ENCODE results near the gene MBTD1.
"Not testable (repeated sequence)": the region's sequence is repeated elsewhere in the genome, so short reads cannot be mapped to it uniquely, and the experiment has no call there.

Gene MBTD1

DNA sequence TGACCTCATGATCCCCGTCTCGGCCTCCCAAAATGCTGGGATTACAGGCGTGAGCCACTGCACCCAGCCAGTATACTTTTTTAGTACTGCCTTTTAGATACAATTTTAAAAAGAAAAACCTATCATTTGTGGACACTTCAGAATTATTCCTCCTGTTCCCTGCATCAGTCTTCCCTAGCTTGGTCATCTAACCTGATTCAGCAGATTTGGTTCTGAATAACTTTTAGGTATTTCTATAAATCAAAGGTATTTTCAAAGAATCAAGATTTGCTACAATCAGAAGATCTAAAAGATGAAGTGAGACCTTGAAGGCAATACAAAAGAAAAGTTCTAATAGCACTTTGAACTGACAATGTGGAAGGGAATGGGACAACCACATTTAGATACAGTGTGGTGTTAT lies 30.0 kb downstream of the MBTD1 start:
- Mint-ChIP-seq H3K4me3 (no peak overlapping the region), H3K27ac (no peak overlapping the region), H3K9me3 (ENCODE audit: low read depth) (no peaks in the 10 kb centered on the region), H3K36me3 (peaks cover 4% of the 10 kb centered on the region), H3K27me3 (no peaks in the 10 kb centered on the region), H3K4me1 (ENCODE audit: low read depth) (peaks cover 39% of the 10 kb centered on the region)

DNA sequence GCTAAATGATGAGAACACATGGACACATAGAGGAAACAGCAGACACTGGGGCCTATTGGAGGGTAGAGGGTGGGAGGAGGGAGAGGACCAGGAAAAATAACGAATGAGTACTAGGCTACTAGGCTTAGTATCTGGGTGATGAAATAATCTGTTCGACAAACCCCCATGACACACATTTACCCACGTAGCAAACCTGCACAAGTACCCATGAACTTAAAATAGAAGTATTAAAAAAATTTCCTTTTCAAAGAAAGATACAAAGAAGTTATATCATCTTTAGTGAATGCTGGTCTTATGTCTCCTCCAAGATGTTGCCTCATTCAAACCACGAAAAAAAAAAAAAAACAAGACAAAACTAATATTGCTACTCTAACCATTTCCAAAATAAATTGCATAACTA lies 31.7 kb downstream of the MBTD1 start:
- H3K4me3 Mint-ChIP-seq, result no peak overlapping the region
- peaks cover 41% of the 10 kb centered on the region for H3K4me1 Mint-ChIP-seq (ENCODE audit: low read depth)
- peaks cover 5% of the 10 kb centered on the region for H3K36me3 Mint-ChIP-seq
- H3K9me3 Mint-ChIP-seq (ENCODE audit: low read depth), result no peaks in the 10 kb centered on the region
- H3K27me3 Mint-ChIP-seq, result no peaks in the 10 kb centered on the region
- H3K27ac Mint-ChIP-seq, result no peak overlapping the region

DNA sequence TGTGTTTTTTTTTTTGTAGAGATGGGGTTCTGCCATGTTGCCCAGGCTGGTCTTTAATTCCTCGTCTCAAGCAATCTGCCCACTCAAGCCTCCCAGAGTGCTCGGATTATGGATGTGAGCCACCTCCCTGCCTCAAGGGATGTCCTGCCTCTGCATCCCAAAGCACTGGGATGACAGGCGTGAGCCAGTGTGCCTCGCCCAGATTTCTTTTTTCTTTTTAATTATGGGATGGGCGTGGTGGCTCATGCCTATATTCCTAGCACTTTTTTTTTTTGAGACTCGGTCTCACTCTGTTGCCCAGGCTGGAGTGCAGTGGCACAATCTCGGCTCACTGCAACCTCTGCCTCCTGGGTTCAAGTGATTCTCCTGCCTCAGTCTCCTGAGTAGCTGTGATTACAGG lies 34.3 kb downstream of the MBTD1 start:
- not testable (repeated sequence) for H3K4me3 Mint-ChIP-seq; H3K27me3 Mint-ChIP-seq; H3K27ac Mint-ChIP-seq; H3K9me3 Mint-ChIP-seq (ENCODE audit: low read depth); H3K36me3 Mint-ChIP-seq
- peaks cover 31% of the 10 kb centered on the region for H3K4me1 Mint-ChIP-seq (ENCODE audit: low read depth)

DNA sequence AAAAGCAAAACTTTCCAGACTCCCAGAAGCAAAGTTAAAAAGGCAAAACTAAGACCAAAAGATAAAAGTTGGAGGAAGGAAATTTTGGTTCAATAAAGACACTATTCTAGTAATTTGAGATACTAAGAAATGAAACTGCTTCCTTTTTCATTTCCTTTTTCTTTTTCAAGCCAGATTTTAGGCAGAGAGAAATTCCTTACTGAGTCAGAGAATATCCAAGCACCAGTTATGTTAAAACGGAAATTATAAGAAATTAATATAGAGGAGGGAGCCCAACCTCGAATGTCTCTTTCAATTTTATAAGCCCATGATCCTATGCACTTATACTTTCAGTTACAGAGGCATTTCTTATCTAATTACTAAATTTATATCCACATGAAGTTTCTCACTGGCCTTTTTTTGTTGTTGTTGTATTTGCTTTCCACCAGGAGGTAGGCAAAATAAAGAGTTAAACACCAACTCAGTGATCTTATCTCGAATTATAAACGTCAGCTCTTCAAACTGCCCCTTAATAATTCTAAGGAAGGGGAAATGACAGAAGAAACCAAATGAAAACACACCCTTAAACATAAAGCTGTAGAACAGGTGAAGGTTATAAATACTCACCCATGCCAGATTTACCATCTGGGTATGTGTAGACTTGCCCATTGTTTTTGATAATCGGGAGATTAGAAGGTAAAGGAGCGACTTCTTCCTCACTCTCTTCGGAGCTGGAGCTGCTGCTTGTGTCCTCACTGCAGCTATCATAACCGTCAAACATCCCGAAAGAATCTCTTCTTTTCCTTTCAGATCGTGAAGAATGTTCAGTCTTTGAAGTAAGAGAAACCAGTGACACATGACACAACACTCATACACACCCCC lies 35.2 kb downstream of the MBTD1 start:
- Mint-ChIP-seq H3K27me3 (no peaks in the 10 kb centered on the region), H3K4me3 (no peak overlapping the region), H3K36me3 (peaks cover 12% of the 10 kb centered on the region), H3K9me3 (ENCODE audit: low read depth) (no peaks in the 10 kb centered on the region), H3K27ac (peak overlapping the region; percentile 67), H3K4me1 (ENCODE audit: low read depth) (peaks cover 23% of the 10 kb centered on the region)

DNA sequence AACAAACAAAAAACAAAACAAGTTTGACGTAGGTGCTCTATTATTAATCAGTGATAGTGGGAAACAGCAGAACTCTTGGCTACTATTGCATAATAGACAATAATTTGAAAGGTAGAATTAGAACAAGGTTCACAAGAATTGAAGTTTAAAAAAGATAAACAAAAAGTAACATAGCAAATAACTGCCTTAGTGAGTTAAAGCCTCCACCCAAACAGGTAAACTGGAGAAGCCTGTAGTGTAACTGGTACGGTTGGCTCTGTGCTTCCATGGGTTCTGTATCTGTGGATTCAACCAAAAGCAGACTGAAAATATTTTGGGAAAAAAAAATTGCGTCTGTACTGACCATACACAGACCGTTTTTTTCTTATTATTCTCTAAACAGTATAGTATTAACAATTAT lies 38.5 kb downstream of the MBTD1 start:
- Mint-ChIP-seq H3K36me3 (peaks cover 14% of the 10 kb centered on the region), H3K4me1 (ENCODE audit: low read depth) (peaks cover 14% of the 10 kb centered on the region), H3K27ac (no peak overlapping the region), H3K9me3 (ENCODE audit: low read depth) (no peaks in the 10 kb centered on the region), H3K4me3 (no peak overlapping the region), H3K27me3 (no peaks in the 10 kb centered on the region)

DNA sequence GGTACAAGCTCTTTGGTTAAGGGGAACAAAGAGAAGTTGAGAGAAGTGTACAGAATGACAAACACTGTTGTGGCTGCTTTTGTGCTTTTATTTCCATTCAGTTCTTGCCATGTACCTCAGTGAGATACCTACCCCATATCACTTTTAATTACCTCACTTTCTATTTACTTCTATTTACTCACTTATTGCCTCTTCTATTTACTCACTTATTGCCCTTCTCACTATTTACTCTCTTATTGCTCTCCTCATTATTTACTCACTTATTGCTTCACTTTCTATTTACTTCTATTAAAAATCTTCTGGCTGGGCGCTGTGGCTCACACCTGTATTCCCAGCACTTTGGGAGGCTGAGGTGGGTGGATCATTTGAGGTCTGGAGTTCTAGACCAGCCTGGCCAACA lies 41.9 kb downstream of the MBTD1 start:
- no peaks in the 10 kb centered on the region for H3K27me3 Mint-ChIP-seq
- no peaks in the 10 kb centered on the region for H3K4me1 Mint-ChIP-seq (ENCODE audit: low read depth)
- H3K4me3 Mint-ChIP-seq, result no peak overlapping the region
- peaks cover 10% of the 10 kb centered on the region for H3K36me3 Mint-ChIP-seq
- H3K27ac Mint-ChIP-seq, result no peak overlapping the region
- H3K9me3 Mint-ChIP-seq (ENCODE audit: low read depth), result no peaks in the 10 kb centered on the region

DNA sequence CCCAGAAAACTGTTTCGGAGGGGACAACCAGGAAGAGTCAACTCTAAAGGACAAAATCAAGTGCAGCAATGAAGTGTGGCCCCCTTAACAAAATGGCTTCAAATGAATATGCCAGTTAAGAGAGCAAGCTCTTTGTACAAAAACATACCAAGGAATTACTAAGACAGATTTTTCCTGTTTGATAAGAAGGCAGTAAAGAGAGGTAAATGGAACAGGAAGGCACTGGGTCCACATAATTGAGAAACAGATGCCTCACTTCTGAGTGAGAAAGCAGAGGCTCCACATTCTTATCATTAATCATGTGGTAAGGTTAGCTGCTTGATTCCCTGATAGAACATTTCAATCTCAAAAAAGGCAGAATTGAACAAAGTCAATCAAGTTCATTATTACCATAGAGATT lies 44.9 kb downstream of the MBTD1 start:
- Mint-ChIP-seq H3K27me3 (no peaks in the 10 kb centered on the region), H3K27ac (no peak overlapping the region), H3K4me3 (no peak overlapping the region), H3K4me1 (ENCODE audit: low read depth) (no peaks in the 10 kb centered on the region), H3K36me3 (peaks cover 5% of the 10 kb centered on the region), H3K9me3 (ENCODE audit: low read depth) (no peaks in the 10 kb centered on the region)

DNA sequence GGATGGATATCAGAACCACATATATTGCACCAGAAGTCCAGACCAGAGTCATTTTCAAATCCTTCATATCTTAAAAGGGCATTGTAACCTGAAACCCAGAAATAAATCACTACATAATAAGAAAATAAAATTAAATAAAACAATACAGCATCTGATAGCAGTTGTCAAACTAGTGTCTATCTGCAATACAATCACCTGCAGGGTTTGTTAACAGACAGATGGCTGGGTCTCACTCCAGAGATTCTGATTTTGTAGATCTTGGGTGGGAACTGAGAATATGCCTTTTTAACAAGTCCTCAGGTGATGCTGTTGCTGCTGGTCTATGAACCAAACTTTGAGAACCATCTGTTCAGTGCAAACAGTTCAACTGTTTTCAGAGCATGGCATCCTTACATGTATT lies 56.0 kb downstream of the MBTD1 start:
- H3K27me3 Mint-ChIP-seq, result no peaks in the 10 kb centered on the region
- H3K36me3 Mint-ChIP-seq, result peaks cover 4% of the 10 kb centered on the region
- no peaks in the 10 kb centered on the region for H3K9me3 Mint-ChIP-seq (ENCODE audit: low read depth)
- H3K4me1 Mint-ChIP-seq (ENCODE audit: low read depth), result peaks cover 2% of the 10 kb centered on the region
- H3K27ac Mint-ChIP-seq, result no peak overlapping the region
- no peak overlapping the region for H3K4me3 Mint-ChIP-seq

DNA sequence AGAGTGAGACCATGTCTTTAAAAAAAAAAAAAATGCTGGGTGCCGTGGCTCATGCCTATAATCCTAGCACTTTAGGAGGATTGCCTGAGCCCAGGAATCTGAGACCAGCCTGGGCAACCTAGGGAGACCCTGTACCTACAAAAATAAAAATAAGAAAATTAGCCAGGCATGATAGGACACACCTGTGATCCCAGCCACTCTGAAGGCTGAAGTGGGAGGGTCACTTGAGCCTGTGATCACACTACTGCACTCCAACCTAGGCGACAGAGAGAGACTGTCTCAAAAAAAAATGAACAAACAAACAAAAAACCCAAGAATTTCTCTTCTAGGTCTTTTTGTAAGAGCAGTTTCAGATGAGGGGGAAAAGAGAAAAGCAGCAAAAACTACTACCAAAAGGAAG lies 59.0 kb downstream of the MBTD1 start:
- no peak overlapping the region for H3K4me3 Mint-ChIP-seq
- H3K27ac Mint-ChIP-seq, result no peak overlapping the region
- no peaks in the 10 kb centered on the region for H3K27me3 Mint-ChIP-seq
- H3K9me3 Mint-ChIP-seq (ENCODE audit: low read depth), result no peaks in the 10 kb centered on the region
- peaks cover 2% of the 10 kb centered on the region for H3K4me1 Mint-ChIP-seq (ENCODE audit: low read depth)
- H3K36me3 Mint-ChIP-seq, result peaks cover 9% of the 10 kb centered on the region

DNA sequence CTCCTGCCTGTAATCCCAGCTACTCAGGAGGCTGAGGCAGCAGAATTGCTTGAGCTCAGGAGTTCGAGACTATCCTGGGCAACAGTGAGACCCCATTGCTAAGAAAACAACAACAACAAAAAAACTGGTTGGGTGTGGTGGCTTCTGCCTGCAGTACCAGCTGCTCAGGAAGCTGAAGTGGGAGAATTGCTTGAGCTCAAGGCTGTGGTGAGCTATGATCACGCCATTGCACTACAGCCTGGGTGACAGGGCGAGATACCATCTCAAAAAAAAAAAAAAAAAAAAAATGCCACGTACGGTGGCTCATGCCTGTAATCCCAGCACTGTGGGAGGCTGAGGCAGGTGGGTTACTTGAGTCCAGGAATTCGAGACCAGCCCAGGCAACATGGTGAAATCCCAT lies 59.6 kb downstream of the MBTD1 start:
- H3K4me1 Mint-ChIP-seq (ENCODE audit: low read depth), result peaks cover 2% of the 10 kb centered on the region
- no peaks in the 10 kb centered on the region for H3K9me3 Mint-ChIP-seq (ENCODE audit: low read depth)
- H3K27ac Mint-ChIP-seq, result no peak overlapping the region
- no peaks in the 10 kb centered on the region for H3K27me3 Mint-ChIP-seq
- H3K4me3 Mint-ChIP-seq, result no peak overlapping the region
- peaks cover 7% of the 10 kb centered on the region for H3K36me3 Mint-ChIP-seq

DNA sequence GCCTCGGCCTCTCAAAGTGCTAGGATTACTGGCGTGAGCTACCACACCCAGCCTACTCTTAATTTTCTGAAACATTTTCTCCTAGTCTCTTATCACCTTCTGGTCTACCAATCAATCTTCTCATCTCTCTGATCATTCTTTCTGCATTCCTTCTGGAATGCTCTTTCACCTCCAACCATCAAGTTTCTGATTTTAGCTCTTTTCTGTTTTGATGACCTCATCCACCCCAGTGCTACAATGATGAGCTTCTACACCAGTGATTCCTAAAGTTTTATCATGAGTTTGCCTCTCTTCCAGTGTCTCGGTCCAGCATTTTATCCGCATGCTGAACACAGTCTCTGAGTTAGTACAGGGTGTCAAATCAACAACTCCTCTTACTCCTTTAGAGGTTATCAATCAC lies 62.1 kb downstream of the MBTD1 start:
- Mint-ChIP-seq H3K4me1 (ENCODE audit: low read depth) (peaks cover 2% of the 10 kb centered on the region), H3K4me3 (no peak overlapping the region), H3K36me3 (peaks cover 6% of the 10 kb centered on the region), H3K27ac (no peak overlapping the region), H3K27me3 (no peaks in the 10 kb centered on the region), H3K9me3 (ENCODE audit: low read depth) (no peaks in the 10 kb centered on the region)

DNA sequence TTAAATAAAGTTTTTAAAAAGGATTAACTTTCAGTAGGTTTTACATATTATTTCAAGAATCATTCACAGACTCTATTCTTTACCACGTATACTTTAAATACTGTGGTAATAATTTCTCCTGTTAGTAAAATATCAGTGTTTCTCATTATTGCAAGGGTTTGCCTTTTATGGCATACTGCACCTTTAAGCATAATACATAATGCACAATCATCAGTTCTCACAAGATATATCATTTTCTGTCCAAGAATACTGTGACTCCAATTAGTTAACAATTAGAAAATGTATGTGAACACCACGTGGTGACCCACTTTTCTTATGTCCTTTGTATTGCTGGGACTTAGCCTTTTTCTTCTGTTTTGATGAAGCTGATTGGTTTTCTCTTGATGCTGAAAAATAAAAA lies 68.0 kb downstream of the MBTD1 start:
- H3K4me1 Mint-ChIP-seq (ENCODE audit: low read depth), result peaks cover 1% of the 10 kb centered on the region
- H3K27me3 Mint-ChIP-seq, result no peaks in the 10 kb centered on the region
- H3K27ac Mint-ChIP-seq, result no peak overlapping the region
- H3K36me3 Mint-ChIP-seq, result peaks cover 4% of the 10 kb centered on the region
- no peaks in the 10 kb centered on the region for H3K9me3 Mint-ChIP-seq (ENCODE audit: low read depth)
- no peak overlapping the region for H3K4me3 Mint-ChIP-seq

DNA sequence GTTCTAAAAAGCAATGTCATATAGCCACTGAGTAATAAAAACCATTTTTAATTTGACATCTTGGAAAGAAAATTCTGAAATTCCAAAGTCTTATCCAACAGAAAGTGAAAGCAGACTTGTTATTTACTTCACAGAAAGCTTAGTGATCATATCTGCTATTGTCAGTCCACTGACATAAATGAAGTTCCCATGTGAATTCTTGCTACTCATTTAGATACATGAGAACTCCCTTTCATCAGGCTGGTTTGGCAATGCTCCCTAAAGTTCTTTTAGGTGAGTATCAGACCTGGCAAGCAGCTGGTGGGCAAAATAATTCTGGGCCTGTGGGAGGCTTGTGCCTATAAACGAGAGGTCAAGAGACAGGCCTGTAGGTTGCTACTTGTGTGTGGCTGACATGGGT lies 70.2 kb downstream of the MBTD1 start:
- H3K27me3 Mint-ChIP-seq, result no peaks in the 10 kb centered on the region
- H3K4me1 Mint-ChIP-seq (ENCODE audit: low read depth), result peaks cover 4% of the 10 kb centered on the region
- no peaks in the 10 kb centered on the region for H3K9me3 Mint-ChIP-seq (ENCODE audit: low read depth)
- peak overlapping the region; percentile 54 for H3K27ac Mint-ChIP-seq
- H3K4me3 Mint-ChIP-seq, result no peak overlapping the region
- H3K36me3 Mint-ChIP-seq, result peaks cover 4% of the 10 kb centered on the region

DNA sequence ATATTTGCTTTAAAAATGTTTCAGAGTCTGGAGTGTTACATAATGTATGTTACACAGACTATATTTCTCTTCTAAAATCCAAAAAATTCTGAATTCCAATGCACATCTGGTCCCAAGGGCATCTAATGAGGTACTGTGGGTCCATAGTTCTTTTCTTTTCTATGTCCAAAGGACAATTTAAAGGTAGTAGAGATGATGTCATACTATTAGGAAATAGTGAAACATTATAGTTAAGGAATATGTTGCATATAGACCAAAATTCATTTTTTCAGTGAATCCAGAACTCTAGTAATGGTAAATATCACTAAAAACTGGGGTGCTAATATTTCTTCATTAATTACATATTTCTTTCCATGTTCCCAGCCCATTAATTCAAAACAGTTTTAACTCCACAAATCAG lies 70.7 kb downstream of the MBTD1 start:
- no peaks in the 10 kb centered on the region for H3K27me3 Mint-ChIP-seq
- H3K9me3 Mint-ChIP-seq (ENCODE audit: low read depth), result no peaks in the 10 kb centered on the region
- H3K36me3 Mint-ChIP-seq, result peaks cover 7% of the 10 kb centered on the region
- no peak overlapping the region for H3K4me3 Mint-ChIP-seq
- H3K27ac Mint-ChIP-seq, result peak overlapping the region; percentile 54
- peaks cover 4% of the 10 kb centered on the region for H3K4me1 Mint-ChIP-seq (ENCODE audit: low read depth)

DNA sequence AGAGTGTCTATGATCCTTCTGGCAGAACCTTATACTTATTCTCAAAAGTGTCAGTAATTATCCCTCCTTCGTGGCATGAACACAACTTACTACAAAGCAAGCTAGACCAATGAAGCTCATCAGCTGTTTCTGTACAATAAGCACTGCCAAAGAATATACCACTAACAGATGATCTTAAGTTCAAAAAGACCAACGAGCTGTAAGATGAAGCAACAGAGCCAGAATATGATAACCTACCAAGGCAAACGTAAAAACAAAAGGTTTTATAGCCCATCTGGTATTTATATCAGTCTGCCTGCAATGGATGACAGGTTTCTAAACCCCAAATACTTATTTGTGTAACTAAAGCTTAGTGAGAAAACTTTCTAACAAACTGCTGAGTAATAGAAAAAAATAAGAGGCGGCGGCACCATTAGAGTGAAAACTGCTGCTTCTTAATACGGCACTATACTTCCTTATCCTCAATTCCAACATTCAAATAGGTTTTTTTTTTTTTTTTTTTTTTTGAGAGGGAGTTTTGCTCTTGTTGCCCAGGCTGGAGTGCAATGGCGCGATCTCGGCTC lies 71.5 kb downstream of the MBTD1 start:
- H3K4me1 Mint-ChIP-seq (ENCODE audit: low read depth), result peaks cover 4% of the 10 kb centered on the region
- no peaks in the 10 kb centered on the region for H3K9me3 Mint-ChIP-seq (ENCODE audit: low read depth)
- no peak overlapping the region for H3K4me3 Mint-ChIP-seq
- no peaks in the 10 kb centered on the region for H3K27me3 Mint-ChIP-seq
- no peak overlapping the region for H3K27ac Mint-ChIP-seq
- H3K36me3 Mint-ChIP-seq, result peaks cover 7% of the 10 kb centered on the region
